ENCODE data around the gene EGLN3.

GRCh38 chr14:33932033-33932432, 18.8 kb downstream of the EGLN3 start:
- TF ChIP-seq, protein P1, sequence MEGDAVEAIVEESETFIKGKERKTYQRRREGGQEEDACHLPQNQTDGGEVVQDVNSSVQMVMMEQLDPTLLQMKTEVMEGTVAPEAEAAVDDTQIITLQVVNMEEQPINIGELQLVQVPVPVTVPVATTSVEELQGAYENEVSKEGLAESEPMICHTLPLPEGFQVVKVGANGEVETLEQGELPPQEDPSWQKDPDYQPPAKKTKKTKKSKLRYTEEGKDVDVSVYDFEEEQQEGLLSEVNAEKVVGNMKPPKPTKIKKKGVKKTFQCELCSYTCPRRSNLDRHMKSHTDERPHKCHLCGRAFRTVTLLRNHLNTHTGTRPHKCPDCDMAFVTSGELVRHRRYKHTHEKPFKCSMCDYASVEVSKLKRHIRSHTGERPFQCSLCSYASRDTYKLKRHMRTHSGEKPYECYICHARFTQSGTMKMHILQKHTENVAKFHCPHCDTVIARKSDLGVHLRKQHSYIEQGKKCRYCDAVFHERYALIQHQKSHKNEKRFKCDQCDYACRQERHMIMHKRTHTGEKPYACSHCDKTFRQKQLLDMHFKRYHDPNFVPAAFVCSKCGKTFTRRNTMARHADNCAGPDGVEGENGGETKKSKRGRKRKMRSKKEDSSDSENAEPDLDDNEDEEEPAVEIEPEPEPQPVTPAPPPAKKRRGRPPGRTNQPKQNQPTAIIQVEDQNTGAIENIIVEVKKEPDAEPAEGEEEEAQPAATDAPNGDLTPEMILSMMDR (tag by site-specific recombination; IDR thresholded peaks at IDR 0.05): no peak
- TF ChIP-seq GLI4 (tag by site-specific recombination; IDR thresholded peaks at IDR 0.05) (no peak), ZNF121 (tag by site-specific recombination; IDR thresholded peaks at IDR 0.05) (no peak)

Data from HEK293 (cell line).